Measurements from ENCODE around the gene CIB2. TPM values are rescaled to one million over a fixed set of nuclear protein-coding genes. Genes with fewer than 3 reads are reported as not detected.

CIB2 gene
- total and polyA plus RNA-seq, 7 donors = 3.5 to 41.4 (median 10.5) TPM

- DNase-seq = no peak
- intact Hi-C loops (cut with DNase I) = no loop called here
- Histone ChIP-seq H3K27ac (no peak overlapping the region), H3K36me3 (no peaks in the 10 kb centered on the region), H3K4me3 (no peak overlapping the region), H3K9me3 (no peaks in the 10 kb centered on the region), H3K27me3 (no peaks in the 10 kb centered on the region), H3K4me1 (no peaks in the 10 kb centered on the region)
- TF ChIP-seq POLR2A (IDR thresholded peaks at IDR 0.05) (no peak), CTCF (IDR thresholded peaks at IDR 0.05) (no peak), POLR2AphosphoS5 (IDR thresholded peaks at IDR 0.05) (no peak), EP300 (IDR thresholded peaks at IDR 0.05) (no peak)
These were observed 9.0 kb upstream of the CIB2 start for GRCh38 chr15:78140292-78140691.

- no peak overlapping the region for H3K27ac ChIP-seq
- no peaks in the 10 kb centered on the region for H3K4me1 ChIP-seq
- no peak overlapping the region for H3K4me3 ChIP-seq
- no peak for DNase-seq
- no peaks in the 10 kb centered on the region for H3K9me3 ChIP-seq
- no peak for TF ChIP-seq EP300 (IDR thresholded peaks at IDR 0.05)
- TF ChIP-seq POLR2AphosphoS5 (IDR thresholded peaks at IDR 0.05) = no peak
- no peak for TF ChIP-seq POLR2A (IDR thresholded peaks at IDR 0.05)
- TF ChIP-seq CTCF (IDR thresholded peaks at IDR 0.05) = no peak
- no peaks in the 10 kb centered on the region for H3K36me3 ChIP-seq
- 84 to 90% methylated on average over 5 of the region's 5 CpGs for WGBS, 2 donors
- intact Hi-C loops (cut with DNase I) = no loop called here
- H3K27me3 ChIP-seq = no peaks in the 10 kb centered on the region
These were observed 8.3 kb upstream of the CIB2 start for GRCh38 chr15:78139578-78139977.

GRCh38 chr15:78133801-78134200 lies 2.6 kb upstream of the CIB2 start:
- no peaks in the 10 kb centered on the region for H3K36me3 ChIP-seq
- H3K27me3 ChIP-seq = no peaks in the 10 kb centered on the region
- peaks cover 0 to 16% (median 13%) of the 10 kb centered on the region in 4 donors for H3K4me1 ChIP-seq
- H3K4me3 ChIP-seq = no peak overlapping the region
- no peak overlapping the region for H3K27ac ChIP-seq
- intact Hi-C loops (cut with DNase I) = loop anchor here (5.0 kb wide), 1 partner anchor 108 kb away; no protein-coding TSS in a partner anchor
- no peaks in the 10 kb centered on the region for H3K9me3 ChIP-seq
- no peak for DNase-seq
- 24 to 72% methylated on average over 2 of the region's 2 CpGs for WGBS, 2 donors
- TF ChIP-seq CTCF (IDR thresholded peaks at IDR 0.05) (no peak), POLR2A (IDR thresholded peaks at IDR 0.05) (no peak), POLR2AphosphoS5 (IDR thresholded peaks at IDR 0.05) (no peak), EP300 (IDR thresholded peaks at IDR 0.05) (no peak)

GRCh38 chr15:78130466-78131294 lies 565 bp downstream of the CIB2 start:
- DNase-seq = peak; percentile 66
- Histone ChIP-seq H3K4me3 (peak overlapping the region; percentile 12 to 89 (median 68)), H3K9me3 (no peaks in the 10 kb centered on the region), H3K4me1 (peaks cover 0 to 16% (median 13%) of the 10 kb centered on the region in 4 donors), H3K27me3 (no peaks in the 10 kb centered on the region), H3K36me3 (no peaks in the 10 kb centered on the region), H3K27ac (peak overlapping the region; percentile 81 to 86 (median 83))
- WGBS, 2 donors = 32 to 34% methylated on average over 51 of the region's 51 CpGs
- TF ChIP-seq EP300 (IDR thresholded peaks at IDR 0.05) (no peak), POLR2A (IDR thresholded peaks at IDR 0.05) (no peak), POLR2AphosphoS5 (IDR thresholded peaks at IDR 0.05) (no peak), CTCF (IDR thresholded peaks at IDR 0.05) (no peak)
- intact Hi-C loops (cut with DNase I) = loop anchor here (1.0 to 5.0 kb wide), 2 partner anchors 19 to 112 kb away; partner anchors contain the start of gene IDH3A

Measured in sigmoid colon (tissue), 7 donors.